HCEC 1CT (cell line): ENCODE data around the gene KRTAP19-5.
"Not testable (repeated sequence)": the region's sequence is repeated elsewhere in the genome, so short reads cannot be mapped to it uniquely, and the experiment has no call there.

Experiments used
- DNase-seq: peaks from one replicate; pipeline ENCODE4 v3.0.0-alpha.2; 2017

KRTAP19-5 gene

GRCh38 chr21:30502041-30502440 lies at the start of gene KRTAP19-5:
KRTAP19-5 (minus strand) TSS chr21:30502141; CDS start chr21:30502090, 51 bp downstream.
- DNase-seq = no peak

- DNase-seq = no peak
Measured at GRCh38 chr21:30541764-30542163, 39.8 kb upstream of the KRTAP19-5 start, which contains the start of gene KRTAP19-6. KRTAP19-6 (minus strand) TSS chr21:30541864; CDS start chr21:30541833, 31 bp downstream.

DNA sequence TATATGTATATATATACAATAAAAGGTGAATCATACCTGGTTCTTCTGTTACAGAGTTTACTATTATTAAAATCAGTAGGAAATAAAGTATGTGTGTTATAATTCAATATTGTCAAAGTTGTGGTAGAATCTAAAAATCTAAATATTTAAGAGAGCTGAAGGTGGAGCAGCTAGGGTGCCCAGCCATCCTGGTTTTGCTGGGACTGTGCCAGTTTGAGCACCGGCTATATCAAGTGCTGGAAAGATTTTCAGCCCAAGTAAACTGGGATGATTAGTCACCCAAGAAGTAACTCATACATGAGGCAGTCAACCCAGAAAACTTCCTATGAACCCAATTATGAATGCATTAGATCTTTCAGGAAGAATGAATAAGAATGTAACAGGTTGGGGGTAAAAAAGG lies 16.9 kb upstream of the KRTAP19-5 start:
- DNase-seq = no peak

- no peak for DNase-seq
Measured at GRCh38 chr21:30515681-30516080, 13.7 kb upstream of the KRTAP19-5 start.

- not testable (repeated sequence) for DNase-seq
Measured at GRCh38 chr21:30505621-30506205, 3.8 kb upstream of the KRTAP19-5 start.

DNA sequence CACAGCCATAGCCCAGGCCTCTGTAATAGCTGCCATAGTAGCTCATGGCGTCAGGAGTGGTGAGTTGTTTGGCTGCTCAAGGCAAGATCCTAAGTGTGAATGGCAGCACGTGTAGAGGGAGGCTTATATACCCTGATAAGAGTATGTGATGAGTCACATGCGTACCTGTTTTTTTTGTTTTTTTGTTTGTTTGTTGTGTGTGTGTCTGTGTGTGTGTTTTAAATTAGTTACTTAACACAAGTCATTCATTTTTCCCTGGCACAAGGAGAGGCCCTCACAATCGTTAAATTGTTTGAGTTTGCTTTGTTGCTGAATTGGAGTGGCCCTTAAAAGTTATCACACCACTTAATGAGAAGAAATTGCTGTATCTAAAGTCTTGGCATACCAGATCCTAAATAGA lies 4.9 kb downstream of the KRTAP19-5 start, which contains the start of gene KRTAP19-4:
Gene KRTAP19-4, minus strand, starts transcription at position 101 of the 400 bp plus-strand sequence. Its CDS starts 55 bp downstream, at position 46.
- no peak for DNase-seq

DNA sequence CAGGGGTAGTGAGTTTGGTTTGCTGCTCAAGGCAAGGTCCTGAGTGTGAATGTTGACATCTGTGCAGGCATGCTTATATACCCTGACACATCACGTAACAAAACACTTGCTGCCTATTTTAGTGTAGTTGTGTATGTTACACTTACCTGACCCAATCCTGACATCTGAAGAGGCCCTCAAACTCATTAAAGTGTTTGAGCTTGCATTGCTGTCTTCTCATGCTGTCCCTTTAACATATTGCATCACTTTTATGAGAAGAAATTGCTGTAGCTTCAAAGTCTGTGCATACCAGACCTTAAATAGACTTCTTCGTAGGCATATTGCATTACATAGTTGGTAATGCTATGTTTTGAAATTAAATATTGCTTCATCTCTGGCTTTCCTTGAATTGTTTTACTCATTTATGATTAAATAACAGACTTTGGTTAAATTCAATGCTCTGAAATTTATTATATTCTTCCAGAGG lies 9.9 kb downstream of the KRTAP19-5 start, which contains the start of gene KRTAP19-3:
Gene KRTAP19-3, minus strand, starts transcription at position 51 of the 466 bp plus-strand sequence. CDS start 56 bp downstream, outside the sequence.
- no peak for DNase-seq

DNA sequence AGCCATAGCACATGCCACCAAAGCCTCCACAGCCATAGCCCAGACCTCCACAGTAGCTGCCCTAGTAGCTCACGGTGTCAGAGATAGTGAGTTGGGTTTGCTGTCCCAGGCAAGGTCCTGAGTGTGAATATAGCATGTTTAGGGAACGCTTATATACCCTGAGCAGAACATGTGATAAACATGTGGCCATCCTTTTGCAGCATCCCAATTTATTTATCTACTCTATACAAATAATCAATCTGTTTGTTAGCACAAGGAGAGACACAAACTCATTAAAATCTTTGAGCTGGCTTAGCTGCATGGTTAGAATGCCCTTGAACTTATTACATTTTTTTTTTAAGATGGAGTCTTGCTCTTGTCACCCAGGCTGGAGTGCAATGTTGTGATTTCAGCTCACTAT lies 14.6 kb downstream of the KRTAP19-5 start, which contains the start of gene KRTAP19-2:
Gene KRTAP19-2, minus strand, starts transcription at position 101 of the 400 bp plus-strand sequence. Its CDS starts 88 bp downstream, at position 13.
- no peak for DNase-seq

DNA sequence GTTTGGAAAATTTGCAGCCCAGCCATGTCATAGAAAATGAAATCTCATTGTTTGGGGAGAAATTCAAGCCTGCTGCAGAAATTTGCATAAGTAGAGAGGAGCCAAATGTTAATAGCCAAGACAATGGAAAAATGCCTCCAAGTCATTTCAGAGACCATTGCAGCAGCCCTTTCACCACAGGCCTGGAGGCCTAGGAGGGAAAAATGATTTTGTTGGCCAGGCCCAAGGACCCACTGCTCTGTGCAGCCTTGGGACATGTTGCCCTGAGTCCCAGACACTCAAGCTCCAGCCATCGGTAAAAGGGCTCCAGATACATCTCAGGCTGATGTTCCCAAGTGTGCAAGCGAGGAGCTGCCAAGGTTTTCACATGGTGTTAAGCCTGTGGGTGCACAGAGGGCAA lies 15.8 kb downstream of the KRTAP19-5 start:
- DNase-seq = no peak

- no peak for DNase-seq
Measured at GRCh38 chr21:30482130-30482529, 19.8 kb downstream of the KRTAP19-5 start.

- DNase-seq = no peak
Measured at GRCh38 chr21:30480145-30480544, 21.8 kb downstream of the KRTAP19-5 start, which contains the start of gene KRTAP19-1. KRTAP19-1 (minus strand) TSS chr21:30480367; CDS start chr21:30480317, 50 bp downstream.

DNA sequence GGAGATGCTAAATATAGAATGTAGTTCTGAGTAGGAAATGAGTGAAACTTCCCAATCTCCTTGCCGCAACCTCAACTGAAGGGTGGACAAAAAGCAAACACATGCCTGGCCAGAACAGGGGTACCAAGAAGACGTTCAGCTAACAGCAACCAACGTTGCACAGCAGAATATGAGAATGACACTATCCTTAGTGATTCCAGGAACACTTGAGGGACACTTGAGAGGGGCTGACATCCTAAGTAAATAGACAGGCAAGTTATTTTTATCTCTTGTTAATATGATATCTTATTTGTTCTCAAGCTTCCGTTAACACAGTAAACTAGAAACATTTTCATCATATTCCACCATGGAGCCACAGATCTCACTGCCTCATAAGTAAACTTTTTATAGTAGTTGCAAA lies 22.7 kb downstream of the KRTAP19-5 start:
- no peak for DNase-seq

DNA sequence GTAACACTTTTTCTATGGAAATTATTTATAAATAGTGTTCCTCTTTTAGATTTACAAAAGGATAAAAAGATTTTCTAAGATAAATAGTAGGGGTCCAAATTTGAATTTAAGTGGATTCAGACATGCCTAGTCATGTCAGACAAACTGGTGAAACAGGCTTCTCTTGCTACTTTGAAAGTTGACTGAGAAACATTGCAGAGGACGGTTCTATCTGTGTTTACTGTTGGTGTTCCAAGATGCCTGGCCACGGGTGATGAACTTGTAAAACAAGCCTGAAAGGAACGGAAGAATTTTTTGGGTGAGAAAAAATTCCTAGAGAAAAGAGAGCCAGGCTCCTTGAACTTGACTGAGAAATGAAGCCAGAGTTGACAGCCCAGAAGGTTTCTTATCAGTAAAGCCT lies 23.9 kb downstream of the KRTAP19-5 start:
- DNase-seq = no peak

DNA sequence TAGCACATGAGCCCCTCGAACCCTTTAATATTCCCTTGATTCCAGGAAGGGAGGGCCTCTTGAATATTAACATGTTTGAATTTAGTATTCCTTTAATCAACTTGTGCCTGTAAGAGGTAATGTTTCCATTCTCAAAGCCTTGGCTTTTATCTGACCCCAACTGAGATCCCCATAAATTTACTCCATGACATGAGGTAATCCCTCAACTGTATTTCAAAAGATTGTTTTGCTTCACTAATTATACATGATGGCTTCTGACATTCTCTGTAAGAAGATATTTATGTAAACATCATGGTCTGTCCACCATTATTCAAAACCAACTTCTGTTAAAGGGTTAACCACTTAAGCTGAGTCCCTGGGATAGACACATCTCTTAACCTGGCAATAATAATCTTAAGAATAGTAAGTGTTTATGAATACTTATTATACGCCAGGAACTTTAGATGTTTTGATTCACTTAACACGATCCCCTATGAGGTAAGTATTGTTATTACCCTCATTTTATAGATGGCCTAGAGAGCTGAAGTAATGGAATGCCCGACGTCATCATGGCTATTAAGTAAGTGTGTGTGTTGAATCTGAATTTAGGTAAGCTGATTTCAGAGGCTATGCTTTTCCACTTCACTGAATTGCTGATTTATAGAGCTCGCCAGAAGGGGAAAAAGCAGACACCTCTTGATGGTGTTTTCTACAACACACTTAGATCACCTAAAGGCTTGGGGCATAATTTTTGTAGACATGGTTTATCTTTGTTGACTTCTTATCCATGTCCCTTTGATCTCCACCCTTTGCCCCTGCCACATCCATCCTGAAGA lies 32.8 kb downstream of the KRTAP19-5 start:
- no peak for DNase-seq

DNA sequence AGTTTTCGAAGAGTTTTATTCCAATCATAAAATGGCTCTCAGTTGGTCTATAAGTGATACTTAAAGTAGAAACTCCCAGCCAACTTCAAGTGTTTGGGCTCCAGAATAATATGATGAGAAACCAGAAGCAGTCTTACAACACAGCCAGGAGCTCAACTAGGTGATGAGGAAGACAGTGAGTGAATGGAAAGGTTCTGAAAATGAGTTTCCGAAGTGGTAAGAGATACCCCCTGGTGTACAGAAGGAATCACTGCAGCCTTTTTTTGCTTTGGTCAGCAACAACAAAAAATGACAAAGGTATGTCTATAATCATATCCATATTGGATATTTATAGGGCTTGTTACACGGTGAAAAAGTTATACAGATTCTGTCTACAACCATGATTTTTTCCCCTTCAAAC lies 38.2 kb downstream of the KRTAP19-5 start:
- DNase-seq = no peak
